ENCODE measurements around the gene MAMDC4. TPM values are rescaled to one million over a fixed set of nuclear protein-coding genes. Genes with fewer than 3 reads are reported as not detected.

Gene MAMDC4
- total and polyA plus RNA-seq, 12 donors, result 4.1 to 45.4 (median 8.3) TPM

DNA sequence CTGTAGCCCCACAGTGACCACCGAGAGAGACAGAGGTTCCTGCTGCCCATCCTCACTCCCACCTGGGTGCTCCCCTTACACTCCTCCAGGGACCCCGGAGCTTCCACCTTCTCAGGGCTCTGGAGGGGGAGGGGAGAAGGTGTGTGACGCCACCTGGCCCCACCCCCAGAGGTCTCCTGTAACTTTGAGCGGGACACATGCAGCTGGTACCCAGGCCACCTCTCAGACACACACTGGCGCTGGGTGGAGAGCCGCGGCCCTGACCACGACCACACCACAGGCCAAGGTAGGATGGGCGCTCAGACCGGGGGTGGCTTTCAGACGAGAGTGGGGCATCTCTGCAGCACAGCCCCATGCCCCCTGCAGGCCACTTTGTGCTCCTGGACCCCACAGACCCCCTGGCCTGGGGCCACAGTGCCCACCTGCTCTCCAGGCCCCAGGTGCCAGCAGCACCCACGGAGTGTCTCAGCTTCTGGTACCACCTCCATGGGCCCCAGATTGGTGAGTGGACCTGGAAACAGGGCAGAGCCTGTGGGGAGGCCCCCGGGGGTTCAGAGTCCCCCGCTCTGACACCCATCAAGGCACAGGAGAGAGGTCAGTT is 4.5 kb downstream of the MAMDC4 start:
- Histone ChIP-seq H3K4me1 (peaks cover 0 to 26% (median 19%) of the 10 kb centered on the region in 9 donors), H3K9me3 (no peaks in the 10 kb centered on the region), H3K27ac (no peak overlapping the region), H3K36me3 (peaks cover 0 to 31% (median 8%) of the 10 kb centered on the region in 9 donors), H3K4me3 (no peak overlapping the region), H3K27me3 (no peaks in the 10 kb centered on the region)
- DNase-seq (peak in 1 of 2 donors; percentile 12), ATAC-seq (no peak)
- TF ChIP-seq, protein P1, sequence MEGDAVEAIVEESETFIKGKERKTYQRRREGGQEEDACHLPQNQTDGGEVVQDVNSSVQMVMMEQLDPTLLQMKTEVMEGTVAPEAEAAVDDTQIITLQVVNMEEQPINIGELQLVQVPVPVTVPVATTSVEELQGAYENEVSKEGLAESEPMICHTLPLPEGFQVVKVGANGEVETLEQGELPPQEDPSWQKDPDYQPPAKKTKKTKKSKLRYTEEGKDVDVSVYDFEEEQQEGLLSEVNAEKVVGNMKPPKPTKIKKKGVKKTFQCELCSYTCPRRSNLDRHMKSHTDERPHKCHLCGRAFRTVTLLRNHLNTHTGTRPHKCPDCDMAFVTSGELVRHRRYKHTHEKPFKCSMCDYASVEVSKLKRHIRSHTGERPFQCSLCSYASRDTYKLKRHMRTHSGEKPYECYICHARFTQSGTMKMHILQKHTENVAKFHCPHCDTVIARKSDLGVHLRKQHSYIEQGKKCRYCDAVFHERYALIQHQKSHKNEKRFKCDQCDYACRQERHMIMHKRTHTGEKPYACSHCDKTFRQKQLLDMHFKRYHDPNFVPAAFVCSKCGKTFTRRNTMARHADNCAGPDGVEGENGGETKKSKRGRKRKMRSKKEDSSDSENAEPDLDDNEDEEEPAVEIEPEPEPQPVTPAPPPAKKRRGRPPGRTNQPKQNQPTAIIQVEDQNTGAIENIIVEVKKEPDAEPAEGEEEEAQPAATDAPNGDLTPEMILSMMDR (IDR thresholded peaks at IDR 0.05), result no peak
- intact Hi-C loops (cut with DNase I), result no loop called here
- WGBS, 2 donors, result 89 to 92% methylated on average over 13 to 14 of the region's 14 CpGs

DNA sequence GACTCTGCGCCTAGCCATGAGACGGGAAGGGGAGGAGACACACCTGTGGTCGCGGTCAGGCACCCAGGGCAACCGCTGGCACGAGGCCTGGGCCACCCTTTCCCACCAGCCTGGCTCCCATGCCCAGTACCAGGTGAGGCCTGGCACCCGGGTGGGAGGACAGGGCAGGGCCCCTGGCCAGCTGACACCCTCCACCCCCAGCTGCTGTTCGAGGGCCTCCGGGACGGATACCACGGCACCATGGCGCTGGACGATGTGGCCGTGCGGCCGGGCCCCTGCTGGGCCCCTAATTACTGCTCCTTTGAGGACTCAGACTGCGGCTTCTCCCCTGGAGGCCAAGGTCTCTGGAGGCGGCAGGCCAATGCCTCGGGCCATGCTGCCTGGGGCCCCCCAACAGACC is 5.0 kb downstream of the MAMDC4 start:
- peak in 1 of 2 donors; percentile 11 for DNase-seq
- TF ChIP-seq, protein P1 (IDR thresholded peaks at IDR 0.05), result no peak
- no peak for ATAC-seq
- intact Hi-C loops (cut with DNase I), result no loop called here
- 87 to 92% methylated on average over 19 of the region's 19 CpGs for WGBS, 2 donors
- H3K4me3 ChIP-seq, result no peak overlapping the region
- peaks cover 0 to 21% (median 15%) of the 10 kb centered on the region in 9 donors for H3K4me1 ChIP-seq
- H3K36me3 ChIP-seq, result peaks cover 0 to 33% (median 13%) of the 10 kb centered on the region in 9 donors
- H3K27ac ChIP-seq, result no peak overlapping the region
- no peaks in the 10 kb centered on the region for H3K27me3 ChIP-seq
- no peaks in the 10 kb centered on the region for H3K9me3 ChIP-seq

DNA sequence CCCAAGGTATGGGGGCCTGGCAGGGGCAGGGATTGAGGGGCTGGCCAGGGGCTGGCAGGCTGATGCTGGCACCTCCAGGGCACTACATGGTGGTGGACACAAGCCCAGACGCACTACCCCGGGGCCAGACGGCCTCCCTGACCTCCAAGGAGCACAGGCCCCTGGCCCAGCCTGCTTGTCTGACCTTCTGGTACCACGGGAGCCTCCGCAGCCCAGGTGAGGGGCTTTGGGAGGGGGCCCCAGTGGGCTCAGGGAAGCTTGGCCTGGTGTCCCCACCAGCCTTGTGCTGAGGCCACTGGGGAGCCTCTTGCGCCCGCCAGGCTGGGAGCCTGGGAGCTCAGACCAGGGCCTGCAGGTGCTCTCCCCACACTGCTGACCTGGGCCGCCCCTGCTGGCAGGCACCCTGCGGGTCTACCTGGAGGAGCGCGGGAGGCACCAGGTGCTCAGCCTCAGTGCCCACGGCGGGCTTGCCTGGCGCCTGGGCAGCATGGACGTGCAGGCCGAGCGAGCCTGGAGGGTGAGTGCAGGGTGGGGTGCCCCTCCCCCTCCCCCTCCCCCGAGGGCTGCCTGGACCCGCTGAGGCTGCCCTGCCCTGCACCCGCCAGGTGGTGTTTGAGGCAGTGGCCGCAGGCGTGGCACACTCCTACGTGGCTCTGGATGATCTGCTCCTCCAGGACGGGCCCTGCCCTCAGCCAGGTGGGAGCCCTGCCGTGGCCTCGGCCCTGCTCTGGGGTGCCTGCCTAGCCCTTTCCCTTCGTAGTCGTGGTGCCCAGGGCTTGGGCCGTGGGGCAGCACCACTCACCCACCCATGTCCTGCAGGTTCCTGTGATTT is 5.7 kb downstream of the MAMDC4 start:
- ATAC-seq, result peak in 1 of 8 donors; percentile 2
- H3K27ac ChIP-seq, result peak overlapping the region in 1 of 10 donors; percentile 70
- 87 to 90% methylated on average over 21 to 29 of the region's 29 CpGs for WGBS, 2 donors

DNA sequence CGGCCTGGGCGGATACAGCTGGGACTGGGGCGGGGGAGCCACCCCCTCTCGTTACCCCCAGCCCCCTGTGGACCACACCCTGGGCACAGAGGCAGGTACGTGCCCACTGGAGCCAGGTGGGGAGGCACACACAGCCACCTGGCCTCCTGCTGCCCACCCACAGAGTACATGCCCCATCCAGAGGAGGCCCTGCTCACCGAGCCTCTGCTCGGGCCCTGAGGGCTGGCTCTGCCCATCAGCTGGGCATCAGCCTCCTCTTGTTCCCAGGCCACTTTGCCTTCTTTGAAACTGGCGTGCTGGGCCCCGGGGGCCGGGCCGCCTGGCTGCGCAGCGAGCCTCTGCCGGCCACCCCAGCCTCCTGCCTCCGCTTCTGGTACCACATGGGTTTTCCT is 6.3 kb downstream of the MAMDC4 start:
- Histone ChIP-seq H3K27me3 (no peaks in the 10 kb centered on the region), H3K4me1 (peaks cover 0 to 19% (median 15%) of the 10 kb centered on the region in 9 donors), H3K36me3 (peaks cover 3 to 46% (median 24%) of the 10 kb centered on the region in 9 donors), H3K27ac (peak overlapping the region in 7 of 10 donors; percentile 22 to 70 (median 54)), H3K9me3 (no peaks in the 10 kb centered on the region), H3K4me3 (no peak overlapping the region)
- WGBS, 2 donors, result 94 to 96% methylated on average over 15 of the region's 15 CpGs
- DNase-seq, result no peak
- ATAC-seq, result peak in 1 of 8 donors; percentile 1
- intact Hi-C loops (cut with DNase I), result no loop called here
- TF ChIP-seq, protein P1 (IDR thresholded peaks at IDR 0.05), result no peak

More for the DNA sequence above, 5.7 kb downstream of the MAMDC4 start:
- no peaks in the 10 kb centered on the region for H3K27me3 ChIP-seq
- H3K9me3 ChIP-seq, result no peaks in the 10 kb centered on the region
- H3K4me3 ChIP-seq, result no peak overlapping the region
- H3K4me1 ChIP-seq, result peaks cover 0 to 17% (median 14%) of the 10 kb centered on the region in 9 donors
- H3K36me3 ChIP-seq, result peaks cover 0 to 39% (median 18%) of the 10 kb centered on the region in 9 donors
- intact Hi-C loops (cut with DNase I), result no loop called here
- TF ChIP-seq, protein P1 (IDR thresholded peaks at IDR 0.05), result no peak
- DNase-seq, result peak in 1 of 2 donors; percentile 14

All from heart right ventricle (tissue), 16 donors.